ENCODE data around the gene MYL10.

The MYL10 gene

DNA sequence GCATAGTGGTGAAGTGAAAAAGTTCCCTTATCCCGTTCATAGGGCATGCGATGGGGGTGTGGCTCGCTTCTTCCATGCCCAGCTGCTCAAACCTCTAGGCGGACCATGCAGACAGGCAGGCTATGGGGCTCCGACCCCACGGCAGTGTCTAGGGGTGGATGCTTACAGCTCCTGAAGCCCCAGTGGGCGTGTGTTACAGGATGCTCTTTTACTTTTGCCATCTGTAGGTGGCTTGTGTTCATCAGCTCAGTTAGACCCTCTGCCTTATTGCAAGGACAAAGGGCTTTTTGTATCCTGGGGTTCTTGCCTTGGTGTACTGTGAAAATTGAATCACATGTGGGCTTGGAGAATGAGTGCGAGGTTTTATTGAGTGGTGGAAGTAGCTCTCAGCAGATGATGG lies at the start of gene MYL10:
Gene MYL10 (minus strand): TSS at position 126 of the 400 bp plus-strand sequence. CDS start 178 bp downstream, outside the sequence.
- no peak for DNase-seq (ENCODE audit: low read depth)

DNA sequence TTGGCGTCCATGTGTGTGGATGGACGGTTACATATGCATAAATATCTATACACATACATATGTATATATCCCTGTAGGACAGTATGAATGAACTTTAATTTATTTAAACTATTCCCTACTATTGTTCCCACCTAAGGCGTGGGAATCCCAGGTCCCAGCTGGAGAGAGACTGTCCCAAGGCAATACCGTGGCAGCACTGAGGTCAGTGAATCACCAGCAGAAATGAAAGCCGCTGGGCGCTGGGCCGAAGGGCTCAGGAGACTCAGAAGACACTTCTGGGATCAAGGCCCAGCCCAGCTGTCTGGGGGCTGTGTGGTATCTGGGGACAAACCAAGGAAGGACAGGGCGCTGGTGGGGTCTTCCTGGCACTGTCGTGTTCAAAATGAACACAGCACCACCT lies 49.6 kb upstream of the MYL10 start:
- no peak for DNase-seq (ENCODE audit: low read depth)

- no peak for DNase-seq (ENCODE audit: low read depth)
Observed at GRCh38 chr7:101677797-101678479, 48.8 kb upstream of the MYL10 start.

- DNase-seq (ENCODE audit: low read depth) = no peak
Observed at GRCh38 chr7:101677391-101677790, 48.3 kb upstream of the MYL10 start.

GRCh38 chr7:101676956-101677355 lies 47.9 kb upstream of the MYL10 start:
- no peak for DNase-seq (ENCODE audit: low read depth)

DNA sequence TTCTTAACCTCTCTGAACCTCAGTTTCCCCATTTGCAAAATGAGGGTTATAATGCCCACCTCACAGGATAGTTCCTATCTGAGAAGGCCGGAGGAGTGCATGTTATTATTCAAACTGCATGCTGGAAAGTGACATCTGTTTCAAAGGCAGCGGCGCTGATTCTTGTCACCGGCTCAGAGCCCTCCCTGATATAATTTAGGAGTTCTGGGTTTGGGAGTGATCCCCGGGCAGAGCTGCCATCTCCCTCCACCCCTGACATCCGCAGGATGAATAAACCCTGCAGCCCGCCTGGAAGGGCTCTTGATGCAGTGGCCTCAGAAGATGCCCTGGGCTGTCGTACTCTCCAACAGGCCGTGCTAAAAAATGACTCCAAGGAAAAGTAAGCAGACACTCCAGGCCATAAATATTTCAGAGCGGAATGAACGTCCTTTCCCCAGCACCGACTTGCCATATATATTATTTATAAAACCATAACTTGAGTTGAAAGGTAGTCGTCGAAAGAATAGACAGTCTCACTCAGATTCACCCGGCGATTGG lies 47.0 kb upstream of the MYL10 start:
- DNase-seq (ENCODE audit: low read depth) = no peak

DNA sequence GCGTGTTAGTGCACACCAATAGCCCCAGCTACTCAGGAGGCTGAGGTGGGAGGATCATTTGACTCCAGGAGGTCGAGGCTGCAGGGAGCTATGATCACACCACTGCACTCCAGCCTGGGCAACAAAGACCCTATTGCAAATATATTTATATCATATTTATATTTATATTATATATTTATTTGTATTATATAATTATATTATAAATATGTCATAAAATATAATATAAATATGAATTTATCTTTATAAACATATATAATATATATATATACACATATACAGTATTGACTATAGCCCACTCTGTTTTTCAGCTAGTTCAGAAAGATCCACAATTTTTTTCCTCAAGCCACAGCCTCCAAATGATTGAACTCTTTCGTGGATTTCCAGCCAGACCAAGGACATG lies 45.3 kb upstream of the MYL10 start:
- DNase-seq (ENCODE audit: low read depth) = no peak

DNA sequence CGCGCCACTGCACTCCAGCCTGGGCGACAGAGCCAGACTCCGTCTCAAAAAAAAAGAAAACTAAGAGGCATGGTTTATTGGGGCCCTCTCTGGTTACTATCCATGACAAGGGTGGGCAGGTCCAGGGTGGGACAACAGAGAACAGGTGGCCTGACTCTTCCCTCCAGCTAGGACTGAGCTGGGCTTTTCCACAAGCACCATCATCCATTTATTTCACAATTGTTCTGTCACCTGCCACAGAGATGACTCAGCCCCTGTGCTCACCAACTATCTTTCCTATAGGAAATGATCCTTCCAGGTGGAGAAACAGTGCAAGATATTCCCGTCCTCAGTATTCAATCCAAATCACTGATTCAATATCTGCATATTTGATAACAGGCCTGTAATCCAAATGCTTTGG lies 44.9 kb upstream of the MYL10 start:
- DNase-seq (ENCODE audit: low read depth) = no peak

DNA sequence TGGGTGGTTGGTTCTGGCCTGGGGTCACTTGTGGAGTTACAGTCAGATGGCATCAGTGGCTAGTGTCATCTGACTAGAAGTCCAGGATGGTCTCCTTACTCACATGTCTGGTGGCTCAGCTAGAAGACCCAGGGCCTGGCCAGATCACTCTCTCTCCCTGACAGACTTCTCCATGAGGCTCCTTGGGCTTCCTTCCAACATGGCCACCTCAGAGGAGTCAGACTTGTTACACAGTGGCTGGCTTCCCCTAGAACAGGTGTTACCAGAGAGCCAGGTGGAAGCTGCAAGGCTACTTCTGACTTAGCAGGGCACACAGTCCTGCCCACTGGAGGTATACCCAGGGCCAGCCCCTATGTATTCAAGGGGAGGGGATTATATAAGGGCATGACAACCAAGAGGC lies 44.2 kb upstream of the MYL10 start:
- no peak for DNase-seq (ENCODE audit: low read depth)

GRCh38 chr7:101671371-101672356 lies 42.6 kb upstream of the MYL10 start:
- DNase-seq (ENCODE audit: low read depth) = no peak

GRCh38 chr7:101669307-101669706 lies 40.2 kb upstream of the MYL10 start:
- DNase-seq (ENCODE audit: low read depth) = no peak

DNA sequence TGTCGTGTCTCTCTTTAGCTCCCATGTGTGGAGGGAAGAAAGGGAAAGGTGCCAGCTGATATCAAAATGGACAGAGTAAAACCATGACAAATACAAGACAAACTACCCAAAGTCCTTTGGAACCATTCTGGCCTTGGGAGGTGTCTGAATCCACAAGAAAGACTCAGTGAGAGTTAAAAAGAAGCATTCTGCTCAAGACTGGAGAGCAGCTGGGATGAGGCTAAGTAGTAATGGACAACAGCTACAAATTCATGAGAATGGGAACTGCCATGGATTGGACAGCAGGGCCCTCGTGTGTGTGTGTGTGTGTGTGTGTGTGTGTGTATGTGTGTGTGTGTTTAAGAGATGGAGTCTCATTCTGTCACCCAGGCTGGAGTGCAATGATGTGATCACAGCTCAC lies 39.6 kb upstream of the MYL10 start:
- no peak for DNase-seq (ENCODE audit: low read depth)

GRCh38 chr7:101667920-101668319 lies 38.8 kb upstream of the MYL10 start:
- DNase-seq (ENCODE audit: low read depth) = no peak

GRCh38 chr7:101667399-101667798 lies 38.3 kb upstream of the MYL10 start:
- no peak for DNase-seq (ENCODE audit: low read depth)

- DNase-seq (ENCODE audit: low read depth) = no peak
Observed at GRCh38 chr7:101666741-101667140, 37.6 kb upstream of the MYL10 start.

DNA sequence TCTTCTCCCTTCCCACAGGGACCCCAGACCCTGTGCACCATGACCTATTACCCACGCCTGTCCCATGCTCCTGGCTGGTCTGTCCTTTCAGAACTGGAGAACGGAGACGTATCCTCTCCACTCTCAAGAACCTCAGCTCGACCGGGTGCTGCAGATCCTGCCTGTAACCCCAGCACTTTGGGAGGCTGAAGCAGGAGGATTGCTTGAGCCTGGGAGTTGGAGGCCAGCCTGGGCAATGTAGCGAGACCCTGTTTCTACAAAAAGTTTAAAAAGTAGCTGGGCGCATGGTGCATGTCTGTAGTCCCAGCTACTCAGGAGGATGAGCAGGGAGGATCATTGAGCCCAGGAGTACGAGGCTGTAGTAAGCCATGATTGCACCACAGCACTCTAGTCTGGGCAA lies 37.2 kb upstream of the MYL10 start:
- DNase-seq (ENCODE audit: low read depth) = no peak

GRCh38 chr7:101664893-101665471 lies 35.9 kb upstream of the MYL10 start:
- DNase-seq (ENCODE audit: low read depth) = no peak

GRCh38 chr7:101664436-101664835 lies 35.3 kb upstream of the MYL10 start:
- DNase-seq (ENCODE audit: low read depth) = no peak

DNA sequence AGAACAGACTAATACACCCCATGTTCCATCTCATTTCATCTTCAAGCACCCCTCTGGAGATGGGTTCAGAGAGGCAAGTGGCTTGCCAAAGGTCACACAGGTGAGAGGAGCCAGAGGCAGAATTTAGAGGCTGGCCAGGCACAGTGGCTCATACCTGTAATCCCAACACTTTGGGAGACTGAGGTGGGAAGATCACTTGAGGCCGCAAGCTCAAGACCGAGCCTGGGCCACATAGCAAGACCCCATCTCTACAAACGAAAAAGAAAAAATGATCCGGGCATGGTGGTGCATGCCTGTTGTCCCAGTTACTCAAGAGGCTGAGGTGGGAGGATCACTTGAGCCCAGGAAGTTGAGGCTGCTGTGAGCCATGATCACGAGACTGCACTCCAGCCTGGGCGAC lies 34.7 kb upstream of the MYL10 start:
- DNase-seq (ENCODE audit: low read depth) = no peak

GRCh38 chr7:101662447-101662998 lies 33.4 kb upstream of the MYL10 start:
- no peak for DNase-seq (ENCODE audit: low read depth)

- no peak for DNase-seq (ENCODE audit: low read depth)
Observed at GRCh38 chr7:101659706-101660105, 30.6 kb upstream of the MYL10 start.

DNA sequence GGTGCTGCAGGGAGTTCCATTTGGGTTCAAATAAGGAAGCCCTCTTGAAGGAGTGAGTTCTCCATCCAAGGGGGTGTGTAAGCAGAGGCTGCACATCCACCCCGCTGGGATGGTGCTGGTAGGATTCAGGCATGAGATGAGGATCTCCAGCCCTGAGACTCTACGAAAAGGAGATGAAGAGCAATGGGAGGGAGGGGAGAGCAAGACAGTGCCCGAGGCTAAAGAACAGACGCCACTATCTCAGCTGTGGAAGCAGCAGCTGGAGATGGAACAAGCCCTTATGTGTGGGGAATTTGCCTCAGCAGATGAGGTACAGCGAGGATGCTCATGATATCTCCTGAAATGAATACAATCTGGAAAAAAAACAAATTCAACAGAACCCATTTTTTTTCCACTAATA lies 28.1 kb upstream of the MYL10 start:
- DNase-seq (ENCODE audit: low read depth) = no peak

Data from HS-27A (cell line).